CD4-positive, CD25-positive, alpha-beta regulatory T cell (primary cell): ENCODE results near the gene ARID1B. TPM values are rescaled to one million over a fixed set of nuclear protein-coding genes. Genes with fewer than 3 reads are reported as not detected.

Experiments
- ATAC-seq, 2 donors: fragments of 150-1000 bp; cut with Tn5 transposase; one replicate each; pipeline ENCODE4 v1.10.0; 2021; ENCODE audit warnings: low read depth in 2 of 2, moderate number of reproducible peaks in 2 of 2, moderate library complexity in 1 of 2
- DNase-seq, 3 donors: peaks; one replicate each; pipeline versions ENCODE4 v3.0.0 to v3.0.0-alpha.2; 2012 to 2022; ENCODE audit warnings: mixed read lengths in 1 of 3
- H3K27ac ChIP-seq: one replicate; pipeline ENCODE4 v1.7.0; 2013; ENCODE audit warnings: mild to moderate bottlenecking, low read length; ENCODE audit not compliant: insufficient read depth, poor library complexity, severe bottlenecking
- H3K27me3 ChIP-seq: one replicate; pipeline ENCODE4 v1.7.0; 2013; ENCODE audit warnings: low read length; ENCODE audit not compliant: control insufficient read depth, insufficient read depth
- H3K36me3 ChIP-seq: one replicate; pipeline ENCODE4 v1.7.0; 2013; ENCODE audit warnings: mild to moderate bottlenecking, low read length, moderate library complexity; ENCODE audit not compliant: control insufficient read depth, insufficient read depth
- H3K4me1 ChIP-seq: 2 replicates; pipeline ENCODE4 v1.7.0; 2013; ENCODE audit warnings: mild to moderate bottlenecking, low read length; ENCODE audit not compliant: insufficient read depth, control insufficient read depth, poor library complexity, severe bottlenecking
- H3K4me3 ChIP-seq: one replicate; pipeline ENCODE4 v1.7.0; 2013; ENCODE audit warnings: low read depth, mild to moderate bottlenecking, low read length, moderate library complexity
- H3K9me3 ChIP-seq, 2 experiments: 1 replicate in 1 of 2; 2 replicates in 1 of 2; pipeline ENCODE4 v1.7.0; 2013; ENCODE audit warnings: low read length in 2 of 2, mild to moderate bottlenecking in 1 of 2, moderate library complexity in 1 of 2; ENCODE audit not compliant: control insufficient read depth in 2 of 2
- H3K27ac Mint-ChIP-seq, 3 donors: one replicate each; pipeline ENCODE4 v1.8.0; 2020 to 2022; ENCODE audit warnings: mild to moderate bottlenecking in 3 of 3, mixed read lengths in 3 of 3, moderate library complexity in 2 of 3
- H3K27me3 Mint-ChIP-seq: one replicate; pipeline ENCODE4 v1.8.0; 2022; ENCODE audit warnings: mild to moderate bottlenecking, mixed read lengths
- H3K36me3 Mint-ChIP-seq: one replicate; pipeline ENCODE4 v1.8.0; 2020; ENCODE audit warnings: mixed read lengths
- H3K4me1 Mint-ChIP-seq, 4 donors: one replicate each; pipeline ENCODE4 v1.8.0; 2020 to 2022; ENCODE audit warnings: mixed read lengths in 4 of 4, mild to moderate bottlenecking in 1 of 4
- H3K4me3 Mint-ChIP-seq, 4 donors: one replicate each; pipeline ENCODE4 v1.8.0; 2020 to 2022; ENCODE audit warnings: mild to moderate bottlenecking in 4 of 4, mixed read lengths in 4 of 4, moderate library complexity in 3 of 4
- H3K9me3 Mint-ChIP-seq, 7 donors: one replicate each; pipeline ENCODE4 v1.8.0; 2020 to 2022; ENCODE audit warnings: mixed read lengths in 7 of 7, mild to moderate bottlenecking in 3 of 7, moderate library complexity in 2 of 7
- polyA plus RNA-seq, 4 donors: library from polyadenylated mRNA; unstranded; fragments of 300-500 nt; fragmentation: Illumina TruSeq; gene quantifications; one replicate each; pipeline ENCODE4 v1.2.3, GENCODE V29; 2021
- total RNA-seq: library from RNA; stranded (reverse); gene quantifications from one replicate; pipeline ENCODE4 v1.2.3, GENCODE V29; 2022

Gene ARID1B
- total and polyA plus RNA-seq, 5 donors from 2014 or later, result 9.8 to 186 (median 12.4) TPM

GRCh38 chr6:156797901-156798735, 20.9 kb downstream of the ARID1B start:
- Mint-ChIP-seq H3K27ac (peak overlapping the region in 2 of 3 donors; percentile 32 to 47), H3K36me3 (peaks cover 18% of the 10 kb centered on the region), H3K9me3 (no peaks in the 10 kb centered on the region), H3K4me1 (peaks cover 52 to 84% (median 69%) of the 10 kb centered on the region in 4 donors), H3K4me3 (peak overlapping the region in 1 of 4 donors; percentile 43), H3K27me3 (no peaks in the 10 kb centered on the region)
- Histone ChIP-seq H3K27ac (no peak overlapping the region), H3K27me3 (no peaks in the 10 kb centered on the region), H3K36me3 (peaks cover 2% of the 10 kb centered on the region), H3K4me3 (no peak overlapping the region), H3K9me3 (no peaks in the 10 kb centered on the region), H3K4me1 (peaks cover 48% of the 10 kb centered on the region)
- no peak for ATAC-seq
- DNase-seq, result no peak

- ATAC-seq (no peak), DNase-seq (no peak)
- Mint-ChIP-seq H3K4me1 (peaks cover 46 to 83% (median 65%) of the 10 kb centered on the region in 4 donors), H3K9me3 (peaks cover 0 to 2% (median 0%) of the 10 kb centered on the region in 7 donors), H3K27ac (peak overlapping the region in 2 of 3 donors; percentile 5 to 38), H3K4me3 (peak overlapping the region in 3 of 4 donors; percentile 38 to 49 (median 42)), H3K27me3 (no peaks in the 10 kb centered on the region), H3K36me3 (peaks cover 15% of the 10 kb centered on the region)
- Histone ChIP-seq H3K4me1 (peaks cover 22% of the 10 kb centered on the region), H3K36me3 (peaks cover 4% of the 10 kb centered on the region), H3K27ac (no peak overlapping the region), H3K4me3 (no peak overlapping the region), H3K27me3 (no peaks in the 10 kb centered on the region), H3K9me3 (no peaks in the 10 kb centered on the region)
Observed at GRCh38 chr6:156801712-156802111, 24.5 kb downstream of the ARID1B start.

- Mint-ChIP-seq H3K27ac (no peak overlapping the region), H3K27me3 (no peaks in the 10 kb centered on the region), H3K4me3 (peak overlapping the region in 2 of 4 donors; percentile 24 to 28), H3K36me3 (peaks cover 8% of the 10 kb centered on the region), H3K9me3 (peaks cover 0 to 2% (median 0%) of the 10 kb centered on the region in 7 donors), H3K4me1 (peaks cover 49 to 84% (median 65%) of the 10 kb centered on the region in 4 donors)
- H3K36me3 ChIP-seq, result peaks cover 3% of the 10 kb centered on the region
- DNase-seq, result no peak
- no peak for ATAC-seq
- peak overlapping the region; percentile 37 for H3K4me3 ChIP-seq
- peaks cover 24% of the 10 kb centered on the region for H3K4me1 ChIP-seq
- H3K27ac ChIP-seq, result no peak overlapping the region
- no peaks in the 10 kb centered on the region for H3K9me3 ChIP-seq
- no peaks in the 10 kb centered on the region for H3K27me3 ChIP-seq
Observed at GRCh38 chr6:156803353-156803752, 26.2 kb downstream of the ARID1B start.

- Histone ChIP-seq H3K27me3 (no peaks in the 10 kb centered on the region), H3K9me3 (no peaks in the 10 kb centered on the region), H3K4me1 (peaks cover 30% of the 10 kb centered on the region), H3K27ac (no peak overlapping the region), H3K36me3 (peaks cover 3% of the 10 kb centered on the region), H3K4me3 (no peak overlapping the region)
- Mint-ChIP-seq H3K27me3 (no peaks in the 10 kb centered on the region), H3K4me3 (no peak overlapping the region), H3K36me3 (peaks cover 4% of the 10 kb centered on the region), H3K27ac (peak overlapping the region in 1 of 3 donors; percentile 12), H3K9me3 (peaks cover 0 to 2% (median 0%) of the 10 kb centered on the region in 7 donors), H3K4me1 (peaks cover 51 to 84% (median 64%) of the 10 kb centered on the region in 4 donors)
- ATAC-seq (no peak), DNase-seq (no peak)
Observed at GRCh38 chr6:156804402-156804801, 27.2 kb downstream of the ARID1B start.

GRCh38 chr6:156806155-156806554, 29.0 kb downstream of the ARID1B start:
- no peak overlapping the region for H3K4me3 ChIP-seq
- no peaks in the 10 kb centered on the region for H3K27me3 Mint-ChIP-seq
- peaks cover 3% of the 10 kb centered on the region for H3K36me3 ChIP-seq
- DNase-seq (no peak), ATAC-seq (no peak)
- H3K27me3 ChIP-seq, result no peaks in the 10 kb centered on the region
- H3K27ac Mint-ChIP-seq, result no peak overlapping the region
- peaks cover 59 to 96% (median 77%) of the 10 kb centered on the region in 4 donors for H3K4me1 Mint-ChIP-seq
- no peaks in the 10 kb centered on the region for H3K9me3 ChIP-seq
- H3K27ac ChIP-seq, result no peak overlapping the region
- H3K9me3 Mint-ChIP-seq, result peaks cover 0 to 2% (median 0%) of the 10 kb centered on the region in 7 donors
- H3K4me1 ChIP-seq, result peaks cover 33% of the 10 kb centered on the region
- H3K4me3 Mint-ChIP-seq, result no peak overlapping the region
- H3K36me3 Mint-ChIP-seq, result peaks cover 9% of the 10 kb centered on the region

- H3K27me3 ChIP-seq, result no peaks in the 10 kb centered on the region
- no peak overlapping the region for H3K27ac ChIP-seq
- peaks cover 33% of the 10 kb centered on the region for H3K4me1 ChIP-seq
- Mint-ChIP-seq H3K4me1 (peaks cover 54 to 96% (median 80%) of the 10 kb centered on the region in 4 donors), H3K27me3 (no peaks in the 10 kb centered on the region), H3K4me3 (peak overlapping the region in 1 of 4 donors; percentile 24), H3K27ac (peak overlapping the region in 1 of 3 donors; percentile 44), H3K9me3 (peaks cover 0 to 3% (median 0%) of the 10 kb centered on the region in 7 donors), H3K36me3 (peaks cover 4% of the 10 kb centered on the region)
- no peaks in the 10 kb centered on the region for H3K9me3 ChIP-seq
- H3K4me3 ChIP-seq, result no peak overlapping the region
- DNase-seq (no peak), ATAC-seq (no peak)
- peaks cover 3% of the 10 kb centered on the region for H3K36me3 ChIP-seq
Observed at GRCh38 chr6:156807028-156807427, 29.9 kb downstream of the ARID1B start.

GRCh38 chr6:156807795-156808194, 30.6 kb downstream of the ARID1B start:
- H3K9me3 Mint-ChIP-seq, result peaks cover 0 to 6% (median 0%) of the 10 kb centered on the region in 7 donors
- H3K36me3 Mint-ChIP-seq, result peaks cover 4% of the 10 kb centered on the region
- no peaks in the 10 kb centered on the region for H3K27me3 Mint-ChIP-seq
- peaks cover 33% of the 10 kb centered on the region for H3K4me1 ChIP-seq
- no peaks in the 10 kb centered on the region for H3K9me3 ChIP-seq
- ATAC-seq, result no peak
- H3K27me3 ChIP-seq, result no peaks in the 10 kb centered on the region
- H3K36me3 ChIP-seq, result peaks cover 3% of the 10 kb centered on the region
- H3K4me1 Mint-ChIP-seq, result peaks cover 54 to 96% (median 81%) of the 10 kb centered on the region in 4 donors
- no peak overlapping the region for H3K4me3 ChIP-seq
- H3K27ac Mint-ChIP-seq, result no peak overlapping the region
- peak overlapping the region in 3 of 4 donors; percentile 4 to 23 (median 9) for H3K4me3 Mint-ChIP-seq
- DNase-seq, result no peak
- H3K27ac ChIP-seq, result no peak overlapping the region
